HG03521 (cell line): ENCODE results near the gene AGK.
"Not testable (repeated sequence)": the region's sequence is repeated elsewhere in the genome, so short reads cannot be mapped to it uniquely, and the experiment has no call there.

Experiments
- ATAC-seq: cut with Tn5 transposase; IDR thresholded peaks from one replicate; pipeline ENCODE4 v1.9.1; 2021; ENCODE audit warnings: mild to moderate bottlenecking, moderate library complexity; ENCODE audit not compliant: unreplicated experiment

The AGK gene

GRCh38 chr7:141671705-141672496 is 120.7 kb downstream of the AGK start:
- no peak for ATAC-seq

GRCh38 chr7:141673346-141673745 is 122.1 kb downstream of the AGK start:
- no peak for ATAC-seq

- no peak for ATAC-seq
Measured at GRCh38 chr7:141674171-141674671, 123.0 kb downstream of the AGK start.

GRCh38 chr7:141674702-141675101 is 123.5 kb downstream of the AGK start:
- no peak for ATAC-seq

- ATAC-seq, result no peak
Measured at GRCh38 chr7:141675436-141676215, 124.4 kb downstream of the AGK start.

GRCh38 chr7:141676618-141677017 is 125.4 kb downstream of the AGK start:
- ATAC-seq, result no peak

- ATAC-seq, result peak; percentile 55
Measured at GRCh38 chr7:141679014-141679413, 127.8 kb downstream of the AGK start.

GRCh38 chr7:141685285-141686023 is 134.2 kb downstream of the AGK start:
- ATAC-seq, result no peak

GRCh38 chr7:141686074-141686473 is 134.9 kb downstream of the AGK start:
- ATAC-seq, result no peak

- ATAC-seq, result no peak
Measured at GRCh38 chr7:141686670-141687069, 135.5 kb downstream of the AGK start.

GRCh38 chr7:141688043-141688442 is 136.8 kb downstream of the AGK start:
- no peak for ATAC-seq

GRCh38 chr7:141689072-141689825 is 138.0 kb downstream of the AGK start:
- ATAC-seq, result not testable (repeated sequence)

- no peak for ATAC-seq
Measured at GRCh38 chr7:141691540-141691939, 140.3 kb downstream of the AGK start.

GRCh38 chr7:141691961-141692360 is 140.8 kb downstream of the AGK start:
- no peak for ATAC-seq

GRCh38 chr7:141693082-141693481 is 141.9 kb downstream of the AGK start:
- no peak for ATAC-seq

GRCh38 chr7:141695803-141696289 is 144.6 kb downstream of the AGK start:
- ATAC-seq, result no peak

- no peak for ATAC-seq
Measured at GRCh38 chr7:141696348-141696747, 145.1 kb downstream of the AGK start.

- no peak for ATAC-seq
Measured at GRCh38 chr7:141697211-141697871, 146.1 kb downstream of the AGK start.

GRCh38 chr7:141698247-141699015 is 147.2 kb downstream of the AGK start:
- ATAC-seq, result no peak
